Stimulated activated CD8-positive, alpha-beta memory T cell treated with anti-CD3 and anti-CD28 coated beads, Interleukin-12 subunit alpha, Interleukin-12 subunit beta, amount 100 ng/mL, for 4 hours (primary cell): ENCODE data around the gene CAPN11.
A peak's percentile ranks its signal among the peaks of the same experiment; 100 is the strongest.

Experiments
- DNase-seq: peaks from one replicate; pipeline ENCODE4 v3.0.0-alpha.2; 2020; ENCODE audit warnings: low read depth

Gene CAPN11

DNA sequence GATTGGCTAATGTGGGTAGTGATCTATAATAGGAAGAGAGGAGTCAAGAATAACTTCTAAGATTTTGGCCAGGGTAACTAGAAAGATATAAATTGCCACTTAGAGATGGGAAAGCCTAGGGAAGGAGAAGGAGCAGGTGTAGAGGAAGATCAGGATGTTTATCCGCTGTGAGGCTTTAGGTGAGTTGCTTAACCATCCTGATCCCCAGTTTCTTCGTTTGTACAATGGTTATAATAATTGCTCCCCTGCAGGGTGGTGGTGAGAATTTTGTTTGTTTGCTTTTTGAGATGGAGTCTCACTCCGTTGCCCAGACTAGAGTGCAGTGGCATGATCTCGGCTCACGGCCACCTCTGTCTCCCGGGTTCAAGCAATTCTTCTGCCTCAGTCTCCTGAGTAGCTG is 55.7 kb downstream of the CAPN11 start:
- DNase-seq: no peak

DNA sequence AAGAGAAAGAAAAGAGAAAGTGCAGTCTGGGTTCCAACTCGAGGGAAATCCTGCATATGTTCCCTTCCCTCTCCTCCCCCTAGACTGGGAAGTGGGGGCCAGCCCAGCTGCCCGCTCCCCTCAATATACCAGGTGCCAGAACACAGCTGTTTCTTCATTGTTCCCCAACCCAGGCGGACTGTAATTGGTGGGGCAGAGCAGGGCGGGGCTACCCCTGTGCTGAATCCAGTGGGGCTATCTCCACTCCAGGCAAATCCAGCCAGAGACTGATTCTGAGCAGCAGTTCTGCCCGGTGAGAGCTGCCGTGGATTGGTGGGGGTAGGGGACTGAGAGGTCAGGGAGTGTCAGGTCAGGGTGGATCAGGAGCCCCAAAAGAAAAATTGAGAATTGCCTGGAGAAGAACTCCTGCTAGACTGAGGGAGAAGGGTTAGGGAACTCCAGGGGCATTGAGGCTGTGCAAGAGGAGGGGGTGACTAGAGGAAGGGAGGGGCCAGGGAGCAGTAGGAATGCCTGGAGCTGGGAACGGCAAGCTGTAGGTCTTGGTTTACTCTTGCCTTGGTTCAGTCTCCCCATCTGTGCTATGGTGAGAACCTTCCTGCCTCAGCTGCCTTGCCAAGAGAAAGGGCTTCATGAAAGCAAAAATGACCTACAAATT is 58.2 kb downstream of the CAPN11 start, which contains the start of gene MYMX:
Gene MYMX (plus strand): TSS at position 250 of the 655 bp plus-strand sequence. CDS start 546 bp downstream, outside the sequence.
- DNase-seq: no peak

DNA sequence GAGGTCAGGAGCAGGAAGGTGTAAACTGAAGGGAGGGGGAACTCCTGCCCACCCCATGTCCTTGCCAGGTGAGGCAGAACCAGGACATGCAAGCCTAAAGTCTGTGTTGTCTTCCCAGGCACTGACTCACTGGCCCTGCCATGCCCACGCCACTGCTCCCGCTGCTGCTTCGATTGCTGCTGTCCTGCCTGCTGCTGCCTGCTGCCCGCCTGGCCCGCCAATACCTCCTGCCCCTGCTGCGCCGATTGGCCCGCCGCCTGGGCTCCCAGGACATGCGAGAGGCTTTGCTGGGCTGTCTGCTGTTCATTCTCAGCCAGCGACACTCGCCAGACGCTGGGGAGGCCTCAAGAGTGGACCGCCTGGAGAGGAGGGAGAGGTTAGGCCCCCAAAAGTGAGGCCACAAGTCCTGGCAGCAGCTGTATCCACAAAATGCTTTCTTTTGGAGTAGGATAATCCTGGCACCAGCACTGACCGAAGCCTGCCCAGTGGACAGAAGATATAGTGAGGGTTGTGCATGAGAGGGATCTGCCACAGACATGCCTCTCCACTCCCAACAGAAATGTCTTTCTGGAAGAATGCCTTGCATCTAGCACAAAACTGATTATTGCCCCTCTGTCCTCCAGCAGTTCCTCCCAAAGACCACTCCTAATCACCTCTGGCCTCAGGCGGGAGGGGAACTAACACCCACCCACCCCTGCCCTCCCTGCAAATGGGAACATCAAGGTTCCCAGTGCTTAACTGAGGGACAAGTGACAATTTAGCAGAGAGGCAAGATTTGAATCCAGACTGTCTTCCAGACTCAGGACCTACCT is 58.9 kb downstream of the CAPN11 start:
- DNase-seq: no peak

DNA sequence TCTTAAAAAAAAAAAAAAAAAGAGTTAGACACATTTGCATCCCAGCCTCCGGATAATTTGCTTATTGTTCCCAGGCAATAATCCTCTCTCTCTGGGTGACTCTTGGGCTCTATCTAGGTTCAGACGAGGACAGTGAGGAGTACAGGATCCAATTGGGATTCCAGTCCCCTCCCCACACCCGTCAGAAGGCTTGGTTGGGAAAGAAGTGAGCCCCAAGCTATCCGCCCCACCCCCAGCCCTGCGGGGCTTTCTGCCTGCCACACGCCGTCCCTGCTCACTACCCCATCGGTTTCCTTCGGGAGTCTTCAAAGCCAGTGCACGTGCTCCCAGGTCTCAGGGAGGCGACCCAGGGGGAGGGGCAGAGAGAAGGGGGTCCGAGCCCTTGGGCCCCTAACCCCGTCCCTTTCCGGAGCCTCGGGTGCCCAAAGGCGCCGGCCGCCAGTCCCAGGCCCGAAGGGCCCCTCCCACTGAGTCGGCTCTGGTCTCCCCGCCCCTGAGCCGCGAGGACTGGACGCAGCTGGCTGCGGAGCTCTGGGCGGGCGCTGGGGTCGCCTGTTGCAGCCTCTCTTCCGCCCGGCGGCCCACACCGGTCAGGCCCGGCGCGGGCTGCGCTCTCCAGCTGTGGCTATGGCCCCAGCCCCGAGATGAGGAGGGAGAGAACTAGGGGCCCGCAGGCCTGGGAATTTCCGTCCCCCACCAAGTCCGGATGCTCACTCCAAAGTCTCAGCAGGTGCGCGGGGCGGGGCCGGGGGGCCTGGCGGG is 60.6 kb downstream of the CAPN11 start:
- no peak for DNase-seq

DNA sequence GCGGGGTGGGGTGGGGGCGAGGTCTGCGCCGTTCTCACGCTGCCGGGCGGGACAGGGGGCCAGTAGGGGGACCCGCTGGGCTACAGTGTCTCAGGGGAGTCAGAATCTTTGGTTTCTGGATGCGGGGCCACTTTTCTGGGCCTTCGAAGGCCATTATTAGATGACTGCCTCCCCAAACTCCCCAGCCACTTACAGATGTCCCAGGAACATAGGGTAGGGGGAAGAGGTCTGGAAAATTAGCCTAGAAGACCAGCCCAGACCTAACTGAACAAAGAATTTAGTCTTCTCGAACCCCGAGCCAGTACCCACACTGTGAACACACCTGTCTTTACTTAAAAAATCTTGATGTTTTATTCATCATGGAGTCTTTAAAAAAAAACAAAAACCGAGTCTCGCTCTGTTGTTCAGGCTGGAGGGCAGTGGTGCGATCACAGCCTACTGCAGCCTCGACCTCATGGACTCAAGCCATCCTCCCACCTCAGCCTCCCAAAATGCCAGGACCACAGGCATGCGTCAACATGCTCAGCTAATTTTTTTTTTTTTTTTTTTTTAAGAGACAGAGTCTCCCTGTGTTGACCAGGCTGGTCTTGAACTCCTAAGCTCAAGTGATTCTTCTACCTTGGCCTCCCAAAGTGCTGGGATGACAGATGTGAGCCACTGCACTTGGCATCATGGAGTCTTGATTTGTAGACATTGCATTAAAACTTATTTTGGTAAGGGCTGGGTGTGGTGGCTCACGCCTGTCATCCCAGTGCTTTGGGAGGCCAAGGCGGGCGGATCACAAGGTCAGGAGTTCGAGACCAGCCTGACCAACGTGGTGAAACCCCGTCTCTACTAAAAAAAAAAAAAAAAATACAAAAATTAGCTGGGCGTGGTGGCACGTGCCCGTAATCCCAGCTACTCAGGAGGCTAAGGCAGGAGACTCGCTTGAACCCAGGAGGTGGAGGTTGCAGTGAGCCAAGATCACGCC is 61.5 kb downstream of the CAPN11 start:
- DNase-seq: no peak

DNA sequence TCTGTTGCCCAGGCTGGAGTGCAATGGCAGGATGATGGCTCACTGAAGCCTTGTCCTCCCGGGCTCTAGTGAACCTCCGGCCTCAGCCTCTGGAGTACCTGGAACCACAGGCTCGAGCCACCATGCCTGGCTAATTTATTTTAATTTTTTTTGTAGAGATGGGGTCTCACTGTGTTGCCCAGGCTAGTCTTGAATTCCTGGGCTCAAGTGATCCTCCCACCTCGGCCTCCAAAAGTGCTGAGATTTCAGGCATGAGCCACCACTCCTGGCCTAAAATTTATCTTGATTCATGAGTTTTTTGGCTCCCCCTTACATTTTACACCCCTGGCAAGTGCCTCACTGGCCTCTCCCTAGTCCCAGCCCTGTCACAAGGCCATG is 62.3 kb downstream of the CAPN11 start:
- no peak for DNase-seq

DNA sequence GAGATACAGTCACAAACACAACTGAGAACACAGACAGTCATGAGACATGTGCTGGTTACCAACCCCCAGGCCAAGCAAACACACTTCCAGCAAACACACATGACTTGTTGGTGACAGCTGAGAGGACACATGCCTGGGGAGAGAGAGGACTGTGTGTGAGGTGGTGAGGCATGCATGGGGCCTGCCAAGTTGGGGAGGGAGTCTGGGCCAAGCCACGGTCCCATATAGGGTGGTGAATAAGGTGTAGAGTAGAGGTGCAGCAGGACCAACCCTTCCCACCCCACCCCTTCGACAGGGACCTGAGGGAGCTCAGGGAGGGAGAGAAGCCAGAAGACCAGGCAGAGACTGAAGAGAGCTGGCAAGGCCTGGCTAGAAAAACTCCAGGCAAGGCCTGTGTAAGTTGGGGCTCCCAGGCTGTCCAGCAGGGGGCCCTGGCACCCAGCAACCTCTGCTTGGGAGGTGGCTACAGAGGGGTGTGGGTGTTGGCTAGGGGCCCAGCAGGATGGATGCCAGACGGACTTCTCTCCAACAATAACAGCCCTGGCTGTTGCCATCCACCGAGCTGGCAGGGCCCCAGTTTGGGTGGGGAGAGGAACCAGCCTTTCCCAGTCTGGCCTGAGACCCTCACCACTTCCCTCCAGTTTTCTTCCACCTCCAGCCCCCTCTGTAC is 62.8 kb downstream of the CAPN11 start:
- peak; percentile 45 for DNase-seq

DNA sequence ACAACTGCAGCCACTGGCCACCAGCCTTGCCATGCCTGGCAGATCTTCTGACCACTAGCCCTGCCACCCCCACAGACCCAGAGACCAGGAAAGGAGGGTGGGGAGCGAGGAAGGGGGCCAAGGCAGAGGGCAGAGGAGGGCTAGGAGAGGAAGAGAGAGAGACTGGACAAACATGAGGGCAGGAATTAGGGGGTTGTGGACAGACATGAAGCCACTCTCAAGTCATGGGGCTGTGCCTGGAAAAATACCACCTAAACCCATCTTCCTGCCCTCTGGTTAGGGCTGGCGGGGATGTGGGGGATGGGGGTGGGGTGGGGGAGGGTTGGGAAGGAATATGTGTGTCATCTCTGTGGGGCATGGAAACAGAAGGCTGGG is 63.3 kb downstream of the CAPN11 start:
- DNase-seq: no peak

DNA sequence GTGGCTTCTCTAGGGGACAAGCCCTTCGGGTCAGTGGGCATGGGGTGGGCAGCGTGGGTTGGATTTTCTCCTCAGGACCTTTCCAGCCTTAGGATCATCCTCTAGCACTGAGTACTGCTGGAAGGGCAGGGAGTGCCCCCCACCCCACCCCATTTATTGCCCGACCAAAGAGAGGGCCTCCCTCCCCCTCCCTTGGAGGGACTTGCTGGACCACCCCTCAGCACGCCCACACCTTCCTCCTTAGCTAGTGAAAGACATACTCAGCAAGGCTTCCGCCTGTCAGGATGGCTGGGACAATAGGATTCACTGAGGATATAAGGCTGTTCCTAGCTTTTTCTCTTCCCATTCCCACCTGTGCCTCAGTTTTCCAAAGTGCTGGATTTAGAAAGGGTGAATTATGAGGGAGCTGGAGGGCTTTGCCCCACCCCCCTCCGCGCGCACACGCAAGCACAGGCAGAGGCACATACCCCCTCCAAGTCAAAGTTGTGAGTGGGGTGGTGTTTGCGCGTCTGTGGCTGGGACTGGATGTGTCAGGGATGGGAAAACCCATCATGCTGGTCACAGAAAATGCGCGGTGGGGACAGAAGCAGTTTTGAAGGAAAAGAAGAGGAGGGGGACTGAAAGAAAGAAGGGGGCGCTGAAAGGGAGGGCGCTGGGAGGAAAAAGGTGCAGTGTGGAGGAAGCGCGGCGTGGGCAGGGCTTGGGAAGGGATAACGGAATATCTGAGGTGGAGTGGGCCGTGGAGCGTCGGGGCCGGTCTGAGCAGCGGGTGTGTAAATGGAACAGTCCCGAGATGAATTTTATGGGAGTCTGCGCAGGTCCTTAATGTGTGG is 64.1 kb downstream of the CAPN11 start:
- DNase-seq: no peak

DNA sequence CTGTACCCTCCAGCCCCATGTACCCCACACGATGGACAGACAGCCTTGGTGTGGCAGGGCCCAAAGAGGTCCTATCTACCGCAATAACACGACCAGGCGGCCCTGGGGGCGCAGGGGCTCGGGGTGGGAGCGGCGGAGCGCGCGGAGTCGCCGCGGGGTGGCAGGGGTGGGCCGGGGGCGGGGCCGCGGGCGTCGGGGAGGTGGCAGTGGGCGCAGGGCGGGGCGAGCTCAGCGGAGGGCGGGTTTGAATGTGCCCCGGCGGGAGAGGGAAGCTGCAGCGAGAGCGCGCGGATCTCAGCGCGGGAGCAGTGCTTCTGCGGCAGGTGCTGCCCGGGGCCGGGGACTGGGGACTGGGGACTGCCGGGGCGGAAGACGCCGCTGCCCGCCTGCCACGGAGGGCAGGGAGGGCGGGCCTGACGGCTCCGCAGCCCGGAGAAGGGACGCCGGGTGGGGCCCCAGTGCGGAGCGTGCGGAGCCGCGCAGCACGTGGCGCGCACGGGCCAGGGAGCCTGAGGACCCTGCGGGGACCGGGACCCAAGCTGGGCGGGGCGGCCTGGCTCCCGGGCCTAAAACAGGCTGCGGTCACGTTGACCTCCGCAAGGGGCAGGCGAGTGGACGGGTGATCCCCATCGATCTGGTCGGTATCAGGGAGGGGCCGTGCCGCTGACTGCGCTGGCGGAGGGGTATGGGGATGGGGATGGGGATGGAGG is 64.9 kb downstream of the CAPN11 start, which contains the start of gene SLC29A1:
Gene SLC29A1 (plus strand): TSS at position 277 of the 710 bp plus-strand sequence. CDS start 3,719 bp downstream, outside the sequence.
- peak; percentile 74 for DNase-seq

DNA sequence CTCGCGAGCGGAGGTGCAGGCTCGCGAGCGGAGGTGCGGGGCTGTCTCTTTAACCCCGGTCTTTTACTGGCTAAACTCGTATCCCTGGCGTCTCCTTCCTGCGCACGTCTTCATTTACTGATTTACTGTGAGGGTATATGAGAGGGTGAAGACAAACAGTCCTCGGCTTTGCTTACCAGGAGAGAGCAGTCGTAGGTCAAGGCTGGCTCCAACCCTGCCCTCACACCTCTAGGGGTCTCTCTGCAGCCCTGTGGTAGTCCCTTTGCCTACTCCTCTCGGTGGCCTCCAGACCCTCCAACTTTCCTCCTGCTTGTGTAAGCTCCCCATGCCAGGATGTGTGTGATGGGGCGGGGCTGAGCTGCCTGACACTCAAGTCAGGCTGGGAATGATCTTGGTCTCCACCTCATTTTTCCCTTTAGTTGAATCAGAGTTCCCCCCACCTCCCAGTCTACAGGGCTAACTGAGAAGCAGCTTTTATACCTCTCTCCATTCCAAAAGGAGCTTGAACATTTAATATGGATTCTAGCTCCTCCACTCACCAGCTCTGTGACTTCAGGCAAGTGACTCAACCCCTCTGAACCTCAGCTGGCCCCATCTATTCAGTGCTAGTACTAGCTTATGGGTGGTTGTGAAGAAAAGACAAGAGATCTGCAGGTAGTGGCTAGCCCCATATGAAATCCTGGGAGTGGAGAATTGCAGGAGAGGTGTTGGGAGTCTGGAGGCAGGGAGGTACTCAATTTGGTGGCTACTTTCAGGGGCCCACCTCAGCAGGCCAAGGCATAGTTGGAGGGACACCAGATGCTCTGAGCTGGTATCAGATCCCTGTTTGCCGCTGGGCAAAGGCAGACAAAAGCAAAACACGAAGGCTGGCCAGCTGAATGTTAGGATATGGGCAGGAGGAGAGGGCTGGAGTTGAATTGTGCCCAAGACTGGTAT is 65.7 kb downstream of the CAPN11 start:
- no peak for DNase-seq

DNA sequence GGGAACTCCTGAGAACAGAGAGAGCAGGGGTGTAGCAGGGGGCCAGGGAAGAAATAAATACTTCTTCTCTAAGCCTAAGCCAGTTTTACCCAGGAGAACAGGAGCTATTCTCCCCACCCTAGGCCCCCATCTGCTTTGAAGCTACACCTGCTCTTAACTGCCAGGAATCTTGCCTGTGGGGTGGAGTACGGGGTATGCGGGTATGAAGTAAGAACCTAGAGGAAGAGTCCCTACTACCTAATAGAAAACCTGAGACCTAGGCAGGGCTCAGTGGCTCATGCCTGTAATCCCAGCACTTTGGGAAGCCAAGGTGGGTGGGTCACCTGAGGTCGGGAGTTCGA is 66.3 kb downstream of the CAPN11 start:
- DNase-seq: no peak

DNA sequence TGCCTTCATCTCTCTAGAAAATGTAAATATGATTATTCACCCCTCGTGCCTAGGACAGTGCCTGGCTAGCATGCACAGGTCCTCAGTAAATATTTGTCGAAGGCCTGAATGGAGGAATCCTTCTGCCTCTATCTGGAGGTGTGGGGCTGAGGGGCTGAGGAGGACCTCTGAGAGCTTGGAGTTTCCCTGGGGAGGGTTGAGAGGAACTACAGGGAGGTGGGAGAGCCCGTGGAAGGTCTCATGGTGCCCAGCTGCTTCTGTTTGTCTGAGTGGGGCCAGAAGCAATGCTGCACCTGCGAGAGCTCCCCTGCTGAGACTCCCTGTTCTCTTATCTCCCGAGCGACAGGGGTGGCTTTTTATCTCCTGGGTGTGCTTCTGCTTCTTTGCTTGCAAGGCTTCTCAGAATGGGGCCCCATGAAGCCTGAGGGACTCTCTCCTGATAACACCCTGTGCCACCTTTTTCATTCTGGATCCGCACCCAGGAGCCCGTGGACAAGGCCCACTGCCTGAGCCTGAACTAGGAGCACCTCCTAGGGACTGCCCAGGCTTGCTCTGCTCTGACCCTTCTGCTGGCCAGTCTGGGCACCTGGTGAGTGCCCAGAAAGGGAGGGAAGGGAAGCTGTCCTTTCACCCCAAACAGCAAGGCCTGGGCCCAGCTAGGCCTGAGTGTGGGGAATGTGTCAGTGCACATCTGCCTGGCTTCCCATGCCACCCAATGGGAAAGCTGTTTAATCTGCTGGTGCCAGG is 67.1 kb downstream of the CAPN11 start:
- DNase-seq: no peak

DNA sequence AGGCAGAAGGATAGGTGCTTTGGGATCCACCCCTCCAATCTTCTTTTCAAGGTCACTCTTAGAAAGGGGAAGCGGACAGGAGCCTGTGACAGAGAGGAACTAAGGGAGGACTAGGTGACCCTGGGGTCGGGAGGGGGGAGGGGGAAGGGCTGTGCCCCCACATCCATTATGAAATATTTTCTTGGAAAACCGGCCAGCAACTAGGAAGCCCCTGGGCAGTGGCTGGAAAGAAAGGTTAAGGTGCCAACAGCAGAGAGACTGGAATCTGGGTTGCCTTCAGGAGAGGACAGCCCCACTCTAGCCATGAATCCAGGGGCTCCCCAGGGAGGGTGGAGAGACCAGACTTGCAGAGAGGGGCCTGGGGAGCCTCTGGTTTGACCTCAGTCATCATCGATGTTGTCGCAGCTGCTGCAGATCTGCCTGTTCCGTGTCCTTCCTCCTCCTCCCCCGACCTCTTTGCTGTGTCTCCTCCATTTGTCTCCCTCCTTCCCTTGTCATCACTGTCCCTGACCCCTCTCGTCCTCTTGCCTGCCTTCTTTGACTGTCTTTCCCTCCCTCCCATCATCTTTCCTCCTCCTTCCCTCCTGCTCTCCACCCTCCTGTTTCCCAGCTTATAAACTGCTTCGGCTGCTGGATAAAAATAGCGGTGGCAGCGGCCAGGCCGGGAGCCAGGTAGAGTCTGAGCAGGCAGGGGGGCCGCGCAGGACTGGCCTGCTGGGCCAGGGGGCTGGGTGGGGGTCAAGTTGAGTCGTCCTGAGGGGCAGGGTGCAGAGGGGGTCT is 67.9 kb downstream of the CAPN11 start:
- no peak for DNase-seq

DNA sequence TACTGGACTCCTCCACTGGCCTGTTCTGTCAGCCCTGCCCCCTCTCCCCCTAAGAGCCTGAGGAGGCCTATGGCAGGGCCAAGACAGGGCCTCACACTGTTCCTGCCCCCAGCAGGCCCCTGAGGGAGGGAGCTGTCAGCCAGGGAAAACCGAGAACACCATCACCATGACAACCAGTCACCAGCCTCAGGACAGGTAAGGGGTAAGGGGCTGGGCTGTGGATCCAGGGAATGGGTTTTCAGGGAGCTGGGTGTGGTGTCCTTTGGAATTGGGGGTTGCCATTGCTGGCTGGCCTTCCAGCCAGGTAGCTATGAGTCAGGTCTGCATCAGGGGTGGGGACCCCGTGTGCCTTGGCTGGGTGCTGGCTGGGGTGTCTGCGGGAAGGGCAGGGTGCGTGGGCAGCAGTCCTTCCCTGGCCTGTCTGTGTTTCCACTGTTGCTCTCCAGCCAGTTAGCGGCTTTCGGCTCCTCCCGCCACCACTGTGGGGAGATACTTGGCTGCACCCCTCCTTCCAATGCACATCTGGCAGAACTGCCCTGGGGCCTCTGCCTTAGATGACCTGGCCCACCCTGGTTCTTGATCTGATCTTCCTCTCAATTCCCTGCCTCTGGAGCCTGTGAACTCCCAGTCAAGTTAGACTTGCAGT is 68.7 kb downstream of the CAPN11 start:
- no peak for DNase-seq

DNA sequence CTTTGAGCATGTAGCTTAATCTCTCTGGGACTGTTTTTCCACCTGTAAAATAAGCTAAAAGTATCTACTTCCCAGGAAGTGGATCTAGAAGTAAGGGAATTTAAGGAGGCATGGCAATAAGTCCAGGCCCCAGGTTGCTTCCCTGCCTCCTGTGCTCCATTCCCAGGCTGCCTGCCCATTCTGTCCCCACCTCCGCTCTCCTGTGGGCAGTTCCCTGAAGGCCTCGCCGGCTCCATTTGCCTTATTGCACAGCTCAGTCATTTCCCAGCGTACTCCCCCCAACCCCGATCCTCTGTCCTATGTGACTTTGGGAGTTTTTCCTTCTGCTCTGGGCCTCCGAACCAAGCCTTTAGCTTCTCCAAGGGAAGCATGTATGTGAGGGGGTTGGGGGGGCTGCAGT is 69.4 kb downstream of the CAPN11 start:
- DNase-seq: no peak
